ENCODE measurements around the gene XYLT1.

XYLT1 gene

DNA sequence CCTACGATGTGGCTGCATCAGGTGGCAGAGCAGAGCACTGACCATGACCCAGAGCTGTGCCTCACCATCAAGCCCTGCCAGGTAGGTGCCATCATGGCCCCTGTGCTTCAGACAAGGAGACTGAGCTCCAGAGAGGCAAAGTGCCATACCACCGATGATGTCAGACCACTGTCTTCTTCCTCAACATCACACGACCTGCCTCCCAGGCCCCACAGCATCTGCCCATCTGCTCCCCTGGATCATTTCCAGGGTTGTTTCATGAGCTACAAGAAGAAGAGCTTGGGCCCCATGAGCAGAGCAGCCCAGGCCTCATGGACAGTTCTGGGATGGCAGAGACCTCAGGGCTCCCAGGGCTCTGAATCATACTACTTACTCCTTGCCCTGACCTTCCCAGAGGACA, 9.9 kb downstream of the XYLT1 start:
- no peak for DNase-seq (ENCODE audit: low read depth in 3 of 3)

- no peak for DNase-seq (ENCODE audit: low read depth in 3 of 3)
These were observed 10.7 kb downstream of the XYLT1 start for GRCh38 chr16:17459903-17460521.

DNA sequence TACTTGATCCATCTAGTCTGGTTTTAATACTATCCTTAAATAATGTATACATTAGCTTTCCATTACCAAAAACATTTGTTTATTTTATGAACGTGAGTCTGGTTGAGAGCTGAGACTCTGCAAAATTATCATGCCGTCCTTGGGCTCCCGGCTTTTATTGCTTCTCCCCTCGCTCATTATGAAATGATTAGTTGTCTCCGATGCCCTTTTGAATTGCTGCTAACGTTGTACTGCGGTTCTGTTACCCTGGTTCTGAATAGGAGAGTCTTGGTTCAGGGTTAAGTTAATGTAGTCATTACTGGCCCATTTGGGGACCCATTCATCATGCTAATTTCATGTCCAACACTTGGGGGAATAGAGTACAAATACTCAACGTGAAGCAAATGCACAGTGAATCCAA, 12.8 kb downstream of the XYLT1 start:
- DNase-seq (ENCODE audit: low read depth in 3 of 3): no peak

GRCh38 chr16:17457513-17457912, 13.2 kb downstream of the XYLT1 start:
- DNase-seq (ENCODE audit: low read depth in 3 of 3): no peak

GRCh38 chr16:17454162-17454730, 16.5 kb downstream of the XYLT1 start:
- DNase-seq (ENCODE audit: low read depth in 3 of 3): no peak

DNA sequence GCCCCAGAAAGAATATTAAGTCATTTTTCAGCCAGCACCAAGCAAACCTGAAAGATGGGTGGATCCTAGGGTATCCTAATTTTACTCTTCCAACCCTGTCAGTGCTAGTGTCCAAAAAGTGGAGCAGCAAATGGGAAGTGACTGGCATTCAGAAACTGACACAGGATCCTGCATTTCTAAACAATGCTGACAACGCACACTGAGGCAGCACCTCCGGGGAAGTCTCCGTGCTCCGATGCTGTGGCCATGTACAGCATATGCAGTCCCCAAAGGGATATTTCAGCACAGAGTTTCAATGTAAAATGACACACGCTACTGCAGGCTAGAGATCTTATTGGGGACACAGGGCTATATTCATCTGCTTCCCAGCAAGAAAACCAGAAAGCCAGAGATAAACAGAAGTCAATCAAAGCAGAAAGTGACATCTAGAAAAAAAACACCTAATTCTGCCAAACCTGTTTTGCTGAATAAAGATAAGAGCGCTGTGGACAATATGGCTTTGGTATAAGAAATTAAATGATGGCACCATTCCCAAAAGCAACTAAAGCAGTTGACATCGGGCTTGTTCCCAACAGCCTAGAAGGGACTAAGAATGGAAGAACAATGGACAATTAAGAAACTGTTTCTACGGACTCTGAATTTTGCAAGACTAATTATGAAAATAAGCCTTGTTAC, 17.3 kb downstream of the XYLT1 start:
- no peak for DNase-seq (ENCODE audit: low read depth in 3 of 3)

GRCh38 chr16:17452922-17453321, 17.8 kb downstream of the XYLT1 start:
- no peak for DNase-seq (ENCODE audit: low read depth in 3 of 3)

DNA sequence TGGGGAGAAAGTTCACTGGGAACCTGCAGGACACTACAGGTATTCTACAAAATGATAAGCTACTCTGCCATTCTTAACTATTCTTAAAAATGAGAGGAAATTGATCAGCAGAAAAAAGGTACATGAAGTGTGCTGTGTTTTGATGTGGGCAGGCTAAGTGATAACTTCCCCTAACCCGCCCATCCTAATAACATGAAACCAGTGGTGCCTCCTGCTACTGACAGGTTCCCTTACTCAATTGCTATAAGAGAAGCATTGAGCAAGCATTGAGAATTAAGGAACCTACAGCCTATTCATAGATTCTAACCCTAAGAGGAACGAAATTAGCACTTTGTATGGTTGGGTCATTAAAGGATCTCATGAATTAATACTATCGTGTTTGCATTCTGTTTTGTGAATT, 18.9 kb downstream of the XYLT1 start:
- no peak for DNase-seq (ENCODE audit: low read depth in 3 of 3)

- no peak for DNase-seq (ENCODE audit: low read depth in 3 of 3)
These were observed 20.5 kb downstream of the XYLT1 start for GRCh38 chr16:17450291-17450690.

- DNase-seq (ENCODE audit: low read depth in 3 of 3): no peak
These were observed 21.8 kb downstream of the XYLT1 start for GRCh38 chr16:17448640-17449638.

- no peak for DNase-seq (ENCODE audit: low read depth in 3 of 3)
These were observed 23.6 kb downstream of the XYLT1 start for GRCh38 chr16:17447101-17447569.

- DNase-seq (ENCODE audit: low read depth in 3 of 3): no peak
These were observed 24.1 kb downstream of the XYLT1 start for GRCh38 chr16:17446661-17447060.

DNA sequence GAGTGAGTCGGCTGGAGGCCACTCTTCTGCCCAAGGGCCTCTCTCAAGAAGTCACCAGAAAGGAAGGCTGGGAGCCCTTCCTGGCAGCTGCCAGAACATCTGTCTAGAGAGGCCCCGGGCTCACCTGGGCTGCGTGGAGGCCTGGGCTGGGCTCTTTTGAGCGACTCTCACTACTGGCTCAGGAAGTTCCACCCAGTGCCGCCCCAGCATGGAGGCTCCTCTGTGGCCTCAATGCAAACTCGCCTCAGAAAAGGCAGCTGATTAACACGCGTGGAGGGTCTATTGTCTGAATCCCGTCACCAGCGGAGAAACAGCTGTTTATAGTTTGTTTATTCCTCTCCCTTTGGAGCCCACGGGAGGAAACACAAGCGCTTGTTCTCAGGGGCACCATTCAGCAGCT, 25.3 kb downstream of the XYLT1 start:
- DNase-seq (ENCODE audit: low read depth in 3 of 3): no peak

DNA sequence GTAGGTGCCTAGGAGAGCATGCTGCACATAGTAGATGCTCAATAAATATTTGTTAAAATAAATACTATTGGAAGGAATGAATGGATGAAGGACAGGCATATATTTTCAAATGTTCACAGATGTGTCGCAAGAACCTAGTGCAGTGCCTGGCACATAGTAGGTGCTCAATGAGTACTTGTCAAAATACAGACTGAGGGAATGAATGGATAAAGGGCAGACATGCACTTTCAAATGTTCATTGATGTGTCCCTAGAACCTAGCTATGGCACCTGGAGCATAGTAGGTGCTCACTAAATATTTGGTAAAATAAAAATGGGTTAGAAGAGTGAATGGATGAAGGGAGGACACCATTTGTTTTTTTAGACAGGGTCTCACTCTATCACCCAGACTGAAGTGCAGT, 26.1 kb downstream of the XYLT1 start:
- DNase-seq (ENCODE audit: low read depth in 3 of 3): no peak

GRCh38 chr16:17440131-17440530, 30.6 kb downstream of the XYLT1 start:
- DNase-seq (ENCODE audit: low read depth in 3 of 3): no peak

GRCh38 chr16:17439580-17439979, 31.2 kb downstream of the XYLT1 start:
- no peak for DNase-seq (ENCODE audit: low read depth in 3 of 3)

- DNase-seq (ENCODE audit: low read depth in 3 of 3): no peak
These were observed 32.8 kb downstream of the XYLT1 start for GRCh38 chr16:17437981-17438380.

DNA sequence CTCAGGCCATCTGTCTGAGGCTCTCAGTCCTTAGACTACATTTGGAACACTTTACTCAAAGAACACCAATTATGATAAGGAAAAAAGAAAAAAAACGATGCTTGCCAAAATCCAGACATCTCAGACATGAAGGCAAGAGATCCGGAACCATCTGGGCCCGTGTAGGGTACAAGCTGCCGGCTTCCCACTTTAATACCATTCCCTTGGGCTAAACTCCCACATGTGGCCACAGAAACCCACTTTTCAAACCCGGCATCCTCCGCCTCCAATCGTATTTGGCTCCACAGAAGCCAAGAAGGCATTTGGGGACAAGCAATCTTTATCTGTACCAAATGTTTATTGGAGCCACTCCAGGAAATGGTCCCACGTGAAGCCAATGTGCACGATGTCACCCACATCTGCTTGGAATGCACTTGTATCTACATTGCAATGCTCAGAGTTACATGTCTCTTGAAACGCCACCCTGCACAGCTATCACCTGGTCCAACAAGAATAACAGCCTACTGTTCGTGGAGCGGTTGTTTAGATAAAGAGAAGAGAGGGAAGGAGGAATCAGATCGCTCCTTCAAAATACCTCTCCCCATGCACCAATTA, 33.5 kb downstream of the XYLT1 start:
- DNase-seq (ENCODE audit: low read depth in 3 of 3): no peak

DNA sequence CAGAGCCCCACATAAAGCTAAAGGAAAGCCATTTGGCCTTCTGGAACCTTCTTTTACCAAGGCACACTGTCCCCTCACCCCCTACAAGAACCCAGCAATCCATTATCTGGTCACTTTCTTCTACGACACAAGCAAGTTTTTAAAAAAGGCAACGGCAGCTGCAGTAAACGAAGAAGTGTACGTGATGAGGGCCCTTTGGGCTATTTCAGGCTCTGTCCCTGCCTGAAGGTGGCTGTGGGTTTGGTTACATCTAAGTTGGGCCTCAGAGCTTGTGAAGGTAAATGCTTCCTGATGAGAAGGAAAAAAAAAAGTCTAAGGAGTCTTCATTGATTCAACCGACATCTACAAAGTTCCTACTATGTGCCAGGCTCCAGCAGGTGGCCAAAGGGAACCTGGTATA, 35.4 kb downstream of the XYLT1 start:
- DNase-seq (ENCODE audit: low read depth in 3 of 3): no peak

DNA sequence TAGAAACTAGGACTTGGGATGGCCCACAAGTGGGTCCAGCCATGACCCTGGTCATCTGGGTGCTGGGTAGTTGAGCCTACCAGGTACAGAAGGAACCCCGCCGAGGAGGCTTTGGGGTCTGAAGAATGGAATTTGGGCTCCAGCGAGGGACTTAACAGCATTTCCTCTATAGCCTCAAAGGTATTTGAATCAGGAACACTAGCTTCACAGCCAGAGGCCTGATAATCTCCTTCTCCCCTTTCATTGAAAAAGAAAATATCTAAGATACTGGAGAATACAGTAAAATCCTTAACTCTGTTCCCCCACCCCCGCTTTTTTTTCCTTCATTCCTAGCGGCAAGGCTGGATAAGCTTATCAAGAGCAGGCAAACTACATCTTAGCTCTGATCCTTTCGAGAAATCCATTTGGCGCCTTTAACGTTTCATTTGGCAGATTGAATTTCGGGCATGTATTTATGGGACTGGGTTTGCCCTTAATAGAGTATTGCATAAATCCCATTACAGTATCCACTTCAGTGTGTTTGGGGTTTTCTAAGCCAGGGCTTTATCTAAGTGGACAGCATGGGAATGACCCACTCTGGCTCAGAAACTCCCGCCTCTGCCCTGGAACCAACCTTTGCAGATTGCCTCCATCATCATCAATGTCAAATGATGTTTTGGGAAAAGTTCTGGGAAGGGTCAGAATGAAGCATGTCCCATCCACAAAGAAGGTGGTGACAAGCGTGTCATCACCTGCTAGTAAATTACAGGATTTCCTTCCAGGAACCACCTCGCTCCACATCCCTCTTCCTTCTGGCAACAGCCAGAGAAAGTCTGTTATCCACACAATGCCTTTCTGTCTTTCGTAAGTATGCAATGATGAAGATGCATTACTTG, 36.9 kb downstream of the XYLT1 start:
- no peak for DNase-seq (ENCODE audit: low read depth in 3 of 3)
